Transverse colon (tissue), 4 donors: Measurements from ENCODE around the gene ITGA1.

Source experiments
- EP300 ChIP-seq: sonication (generic); formaldehyde crosslinking; IDR thresholded peaks from one replicate; pipeline ENCODE4 v1.6.1; 2017; ENCODE audit warnings: antibody characterized with exemption, low read depth
- POLR2A ChIP-seq: fragments of 450-650 bp; IDR thresholded peaks from one replicate; pipeline ENCODE4 v1.6.1; 2016; ENCODE audit warnings: antibody characterized with exemption, mild to moderate bottlenecking, moderate library complexity
- POLR2AphosphoS5 ChIP-seq, 3 donors: sonication (generic); formaldehyde crosslinking; IDR thresholded peaks; one replicate each; pipeline ENCODE4 v1.6.1; 2016; ENCODE audit warnings: antibody characterized with exemption in 3 of 3
- TF ChIP-seq, protein P1 (sequence below), 5 experiments: fragments of 200-600 bp in 3 of 5; fragments of 450-650 bp in 2 of 5; sonication (generic) in 3 of 5; IDR thresholded peaks; 1 replicate in 2 of 5; 2 replicates in 3 of 5; pipeline ENCODE4 v1.5.1; 2016 to 2017; ENCODE audit warnings: antibody characterized with exemption in 5 of 5, inconsistent platforms in 3 of 5, mild to moderate bottlenecking in 2 of 5, moderate library complexity in 1 of 5

DNA sequence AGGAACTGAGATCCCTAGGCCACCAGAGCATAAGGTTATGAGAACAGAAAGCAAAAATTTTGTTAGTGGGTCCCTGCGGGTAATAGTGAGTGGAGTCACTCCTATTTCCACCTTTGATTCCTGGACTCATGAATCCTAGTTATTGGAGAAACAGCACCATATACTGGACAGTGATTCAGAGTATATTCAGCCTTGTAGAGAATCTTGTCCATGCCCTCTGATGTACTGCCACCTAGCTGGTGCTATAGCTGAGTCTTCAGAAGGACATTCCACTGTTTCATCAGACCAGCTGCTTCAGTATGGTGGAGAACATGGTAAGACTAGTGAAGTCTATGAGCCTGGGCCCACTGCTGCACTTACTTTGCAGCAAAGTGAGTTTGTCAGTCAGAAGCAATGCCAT, 176.4 kb downstream of the ITGA1 start:
- no peak for TF ChIP-seq POLR2AphosphoS5 (IDR thresholded peaks at IDR 0.05)
- TF ChIP-seq, protein P1, sequence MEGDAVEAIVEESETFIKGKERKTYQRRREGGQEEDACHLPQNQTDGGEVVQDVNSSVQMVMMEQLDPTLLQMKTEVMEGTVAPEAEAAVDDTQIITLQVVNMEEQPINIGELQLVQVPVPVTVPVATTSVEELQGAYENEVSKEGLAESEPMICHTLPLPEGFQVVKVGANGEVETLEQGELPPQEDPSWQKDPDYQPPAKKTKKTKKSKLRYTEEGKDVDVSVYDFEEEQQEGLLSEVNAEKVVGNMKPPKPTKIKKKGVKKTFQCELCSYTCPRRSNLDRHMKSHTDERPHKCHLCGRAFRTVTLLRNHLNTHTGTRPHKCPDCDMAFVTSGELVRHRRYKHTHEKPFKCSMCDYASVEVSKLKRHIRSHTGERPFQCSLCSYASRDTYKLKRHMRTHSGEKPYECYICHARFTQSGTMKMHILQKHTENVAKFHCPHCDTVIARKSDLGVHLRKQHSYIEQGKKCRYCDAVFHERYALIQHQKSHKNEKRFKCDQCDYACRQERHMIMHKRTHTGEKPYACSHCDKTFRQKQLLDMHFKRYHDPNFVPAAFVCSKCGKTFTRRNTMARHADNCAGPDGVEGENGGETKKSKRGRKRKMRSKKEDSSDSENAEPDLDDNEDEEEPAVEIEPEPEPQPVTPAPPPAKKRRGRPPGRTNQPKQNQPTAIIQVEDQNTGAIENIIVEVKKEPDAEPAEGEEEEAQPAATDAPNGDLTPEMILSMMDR (IDR thresholded peaks at IDR 0.05): no peak
- TF ChIP-seq POLR2A: no peak
- no peak for TF ChIP-seq EP300
